ENCODE data around the gene EGR4.

- TF ChIP-seq, protein P1, sequence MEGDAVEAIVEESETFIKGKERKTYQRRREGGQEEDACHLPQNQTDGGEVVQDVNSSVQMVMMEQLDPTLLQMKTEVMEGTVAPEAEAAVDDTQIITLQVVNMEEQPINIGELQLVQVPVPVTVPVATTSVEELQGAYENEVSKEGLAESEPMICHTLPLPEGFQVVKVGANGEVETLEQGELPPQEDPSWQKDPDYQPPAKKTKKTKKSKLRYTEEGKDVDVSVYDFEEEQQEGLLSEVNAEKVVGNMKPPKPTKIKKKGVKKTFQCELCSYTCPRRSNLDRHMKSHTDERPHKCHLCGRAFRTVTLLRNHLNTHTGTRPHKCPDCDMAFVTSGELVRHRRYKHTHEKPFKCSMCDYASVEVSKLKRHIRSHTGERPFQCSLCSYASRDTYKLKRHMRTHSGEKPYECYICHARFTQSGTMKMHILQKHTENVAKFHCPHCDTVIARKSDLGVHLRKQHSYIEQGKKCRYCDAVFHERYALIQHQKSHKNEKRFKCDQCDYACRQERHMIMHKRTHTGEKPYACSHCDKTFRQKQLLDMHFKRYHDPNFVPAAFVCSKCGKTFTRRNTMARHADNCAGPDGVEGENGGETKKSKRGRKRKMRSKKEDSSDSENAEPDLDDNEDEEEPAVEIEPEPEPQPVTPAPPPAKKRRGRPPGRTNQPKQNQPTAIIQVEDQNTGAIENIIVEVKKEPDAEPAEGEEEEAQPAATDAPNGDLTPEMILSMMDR (IDR thresholded peaks at IDR 0.05), result no peak
- TF ChIP-seq POLR2A (IDR thresholded peaks at IDR 0.05), result no peak
These were observed 48.8 kb downstream of the EGR4 start for GRCh38 chr2:73244580-73244979.

Data from tibial nerve (tissue), 3 donors.